Mononuclear cell (primary cell): Measurements from ENCODE around the gene C2. TPM values are rescaled to one million over a fixed set of nuclear protein-coding genes. Genes with fewer than 3 reads are reported as not detected.

Source experiments
- H3K27me3 ChIP-seq: 2 replicates; pipeline ENCODE4 v1.6.0; 2011; ENCODE audit warnings: low read length, control low read depth; ENCODE audit not compliant: insufficient read depth
- H3K4me1 ChIP-seq: 2 replicates; pipeline ENCODE4 v1.5.1; 2011; ENCODE audit warnings: mild to moderate bottlenecking, low read length, control low read depth; ENCODE audit not compliant: insufficient read depth
- H3K4me3 ChIP-seq: 2 replicates; pipeline ENCODE4 v1.5.1; 2011; ENCODE audit warnings: mild to moderate bottlenecking, low read length, moderate library complexity
- H3K9me3 ChIP-seq: 2 replicates; pipeline ENCODE4 v1.5.1; 2011; ENCODE audit warnings: low read depth, mild to moderate bottlenecking, control low read depth, low read length
- total RNA-seq: library from RNA; depleted of rRNA; stranded (reverse); fragments of >200 nt; gene quantifications from one replicate; pipeline ENCODE4 v1.2.3, GENCODE V29; 2012

The C2 gene
- total RNA-seq, 1 donor, result 2.5 TPM

GRCh38 chr6:31933537-31933936 lies 6.0 kb downstream of the C2 start:
- H3K4me3 ChIP-seq, result no peak overlapping the region
- H3K4me1 ChIP-seq, result peaks cover 5% of the 10 kb centered on the region
- H3K9me3 ChIP-seq, result no peaks in the 10 kb centered on the region
- no peaks in the 10 kb centered on the region for H3K27me3 ChIP-seq

- H3K27me3 ChIP-seq, result no peaks in the 10 kb centered on the region
- no peaks in the 10 kb centered on the region for H3K9me3 ChIP-seq
- H3K4me1 ChIP-seq, result no peaks in the 10 kb centered on the region
- no peak overlapping the region for H3K4me3 ChIP-seq
Measured at GRCh38 chr6:31935021-31935420, 7.5 kb downstream of the C2 start.

- Histone ChIP-seq H3K9me3 (no peaks in the 10 kb centered on the region), H3K4me3 (no peak overlapping the region), H3K27me3 (no peaks in the 10 kb centered on the region), H3K4me1 (no peaks in the 10 kb centered on the region)
Measured at GRCh38 chr6:31935823-31936222, 8.3 kb downstream of the C2 start.

GRCh38 chr6:31940256-31940664 lies 12.7 kb downstream of the C2 start:
- Histone ChIP-seq H3K27me3 (no peaks in the 10 kb centered on the region), H3K9me3 (no peaks in the 10 kb centered on the region), H3K4me3 (no peak overlapping the region), H3K4me1 (no peaks in the 10 kb centered on the region)

GRCh38 chr6:31943742-31944141 lies 16.2 kb downstream of the C2 start:
- H3K27me3 ChIP-seq, result no peaks in the 10 kb centered on the region
- no peak overlapping the region for H3K4me3 ChIP-seq
- H3K4me1 ChIP-seq, result no peaks in the 10 kb centered on the region
- no peaks in the 10 kb centered on the region for H3K9me3 ChIP-seq

GRCh38 chr6:31945154-31945506 lies 17.6 kb downstream of the C2 start:
- Histone ChIP-seq H3K9me3 (no peaks in the 10 kb centered on the region), H3K4me3 (no peak overlapping the region), H3K27me3 (no peaks in the 10 kb centered on the region), H3K4me1 (no peaks in the 10 kb centered on the region)

GRCh38 chr6:31945507-31946369 lies 18.2 kb downstream of the C2 start, which contains the start of gene CFB:
CFB (plus strand) TSS chr6:31946095; CDS start chr6:31946222, 127 bp downstream.
- Histone ChIP-seq H3K4me1 (no peaks in the 10 kb centered on the region), H3K27me3 (no peaks in the 10 kb centered on the region), H3K9me3 (no peaks in the 10 kb centered on the region), H3K4me3 (no peak within 1 kb of the TSS)

GRCh38 chr6:31946370-31946885 lies 18.9 kb downstream of the C2 start:
- H3K4me3 ChIP-seq, result no peak overlapping the region

GRCh38 chr6:31947070-31947675 lies 19.7 kb downstream of the C2 start:
- Histone ChIP-seq H3K27me3 (no peaks in the 10 kb centered on the region), H3K4me1 (no peaks in the 10 kb centered on the region), H3K9me3 (no peaks in the 10 kb centered on the region), H3K4me3 (no peak overlapping the region)

More at GRCh38 chr6:31946370-31946885, 18.9 kb downstream of the C2 start:
- H3K9me3 ChIP-seq, result no peaks in the 10 kb centered on the region
- H3K4me1 ChIP-seq, result no peaks in the 10 kb centered on the region
- no peaks in the 10 kb centered on the region for H3K27me3 ChIP-seq

- Histone ChIP-seq H3K4me3 (no peak overlapping the region), H3K9me3 (no peaks in the 10 kb centered on the region), H3K4me1 (no peaks in the 10 kb centered on the region), H3K27me3 (no peaks in the 10 kb centered on the region)
Measured at GRCh38 chr6:31947864-31948263, 20.3 kb downstream of the C2 start.

GRCh38 chr6:31948306-31948705 lies 20.8 kb downstream of the C2 start:
- Histone ChIP-seq H3K4me3 (no peak overlapping the region), H3K4me1 (no peaks in the 10 kb centered on the region), H3K9me3 (no peaks in the 10 kb centered on the region), H3K27me3 (no peaks in the 10 kb centered on the region)

GRCh38 chr6:31948753-31949413 lies 21.4 kb downstream of the C2 start:
- H3K9me3 ChIP-seq, result no peaks in the 10 kb centered on the region

GRCh38 chr6:31949926-31950548 lies 22.5 kb downstream of the C2 start:
- Histone ChIP-seq H3K27me3 (no peaks in the 10 kb centered on the region), H3K4me1 (no peaks in the 10 kb centered on the region), H3K9me3 (no peaks in the 10 kb centered on the region), H3K4me3 (no peak overlapping the region)

More at GRCh38 chr6:31948753-31949413, 21.4 kb downstream of the C2 start:
- no peaks in the 10 kb centered on the region for H3K4me1 ChIP-seq
- no peak overlapping the region for H3K4me3 ChIP-seq
- no peaks in the 10 kb centered on the region for H3K27me3 ChIP-seq

GRCh38 chr6:31952140-31952805 lies 24.8 kb downstream of the C2 start:
- Histone ChIP-seq H3K9me3 (no peaks in the 10 kb centered on the region), H3K27me3 (no peaks in the 10 kb centered on the region), H3K4me3 (no peak overlapping the region), H3K4me1 (no peaks in the 10 kb centered on the region)
